Cerebellar cortex (tissue), 1 donor: ENCODE data around the gene TMPRSS6.

Source experiments
- DNase-seq: peaks from one replicate; pipeline ENCODE4 v3.0.0-alpha.2; 2015; ENCODE audit warnings: low spot score

The TMPRSS6 gene

GRCh38 chr22:37109242-37109917, at the start of gene TMPRSS6:
TMPRSS6 (minus strand) TSS chr22:37109713; CDS start chr22:37103417, 6,296 bp downstream.
- no peak for DNase-seq

- no peak for DNase-seq
Measured at GRCh38 chr22:37158963-37159290, 49.4 kb upstream of the TMPRSS6 start.

- DNase-seq = no peak
Measured at GRCh38 chr22:37157516-37158285, 48.2 kb upstream of the TMPRSS6 start.

- DNase-seq = no peak
Measured at GRCh38 chr22:37156686-37157435, 47.3 kb upstream of the TMPRSS6 start.

- DNase-seq = no peak
Measured at GRCh38 chr22:37155971-37156370, 46.5 kb upstream of the TMPRSS6 start.

GRCh38 chr22:37154925-37155712, 45.6 kb upstream of the TMPRSS6 start:
- no peak for DNase-seq

GRCh38 chr22:37153901-37154300, 44.4 kb upstream of the TMPRSS6 start:
- no peak for DNase-seq

- no peak for DNase-seq
Measured at GRCh38 chr22:37151401-37151800, 41.9 kb upstream of the TMPRSS6 start.

- no peak for DNase-seq
Measured at GRCh38 chr22:37150701-37151100, 41.2 kb upstream of the TMPRSS6 start.

- DNase-seq = no peak
Measured at GRCh38 chr22:37148742-37149665, 39.5 kb upstream of the TMPRSS6 start.

- DNase-seq = no peak
Measured at GRCh38 chr22:37148031-37148651, 38.6 kb upstream of the TMPRSS6 start.

GRCh38 chr22:37147186-37147990, 37.9 kb upstream of the TMPRSS6 start:
- no peak for DNase-seq

GRCh38 chr22:37146507-37147180, 37.1 kb upstream of the TMPRSS6 start:
- DNase-seq = no peak

GRCh38 chr22:37146051-37146385, 36.5 kb upstream of the TMPRSS6 start:
- DNase-seq = no peak

GRCh38 chr22:37145180-37146050, 35.9 kb upstream of the TMPRSS6 start:
- no peak for DNase-seq

- DNase-seq = no peak
Measured at GRCh38 chr22:37144180-37144554, 34.7 kb upstream of the TMPRSS6 start.

- no peak for DNase-seq
Measured at GRCh38 chr22:37141971-37142370, 32.5 kb upstream of the TMPRSS6 start.

GRCh38 chr22:37141476-37141875, 32.0 kb upstream of the TMPRSS6 start:
- DNase-seq = no peak
